OCI-M1 (cell line): ENCODE measurements around the gene SLC25A30.
"Not testable (repeated sequence)": the region's sequence is repeated elsewhere in the genome, so short reads cannot be mapped to it uniquely, and the experiment has no call there.

Source experiments
- DNase-seq: peaks from one replicate; lab custom pipeline; 2025; lab: John Stamatoyannopoulos, UW

Gene SLC25A30

GRCh38 chr13:45391926-45392325, 26.2 kb downstream of the SLC25A30 start:
- DNase-seq, result no peak

GRCh38 chr13:45391128-45391527, 27.0 kb downstream of the SLC25A30 start:
- not testable (repeated sequence) for DNase-seq

- not testable (repeated sequence) for DNase-seq
Measured at GRCh38 chr13:45390348-45390747, 27.8 kb downstream of the SLC25A30 start.

GRCh38 chr13:45388664-45389063, 29.5 kb downstream of the SLC25A30 start:
- no peak for DNase-seq

GRCh38 chr13:45386892-45387575, 31.1 kb downstream of the SLC25A30 start:
- not testable (repeated sequence) for DNase-seq

GRCh38 chr13:45385907-45386553, 32.1 kb downstream of the SLC25A30 start:
- DNase-seq, result no peak

GRCh38 chr13:45385320-45385719, 32.9 kb downstream of the SLC25A30 start:
- no peak for DNase-seq

GRCh38 chr13:45384474-45385174, 33.5 kb downstream of the SLC25A30 start:
- DNase-seq, result no peak

- DNase-seq, result not testable (repeated sequence)
Measured at GRCh38 chr13:45382739-45383138, 35.4 kb downstream of the SLC25A30 start.

GRCh38 chr13:45381196-45381595, 37.0 kb downstream of the SLC25A30 start:
- DNase-seq, result no peak

GRCh38 chr13:45380708-45381107, 37.5 kb downstream of the SLC25A30 start:
- DNase-seq, result not testable (repeated sequence)

GRCh38 chr13:45379516-45379915, 38.7 kb downstream of the SLC25A30 start:
- DNase-seq, result not testable (repeated sequence)

- not testable (repeated sequence) for DNase-seq
Measured at GRCh38 chr13:45378786-45379185, 39.4 kb downstream of the SLC25A30 start.

GRCh38 chr13:45377314-45377713, 40.9 kb downstream of the SLC25A30 start:
- DNase-seq, result not testable (repeated sequence)

- not testable (repeated sequence) for DNase-seq
Measured at GRCh38 chr13:45376651-45377050, 41.5 kb downstream of the SLC25A30 start.

- no peak for DNase-seq
Measured at GRCh38 chr13:45374917-45375316, 43.3 kb downstream of the SLC25A30 start.

- no peak for DNase-seq
Measured at GRCh38 chr13:45373162-45373547, 45.0 kb downstream of the SLC25A30 start.

- no peak for DNase-seq
Measured at GRCh38 chr13:45372189-45373161, 45.7 kb downstream of the SLC25A30 start.

GRCh38 chr13:45370922-45371406, 47.2 kb downstream of the SLC25A30 start:
- no peak for DNase-seq

GRCh38 chr13:45369116-45369515, 49.1 kb downstream of the SLC25A30 start:
- no peak for DNase-seq

GRCh38 chr13:45368571-45368970, 49.6 kb downstream of the SLC25A30 start:
- DNase-seq, result no peak

- no peak for DNase-seq
Measured at GRCh38 chr13:45368005-45368404, 50.2 kb downstream of the SLC25A30 start.
